ENCODE data around the gene RHBDL1.
"Not testable (repeated sequence)": the region's sequence is repeated elsewhere in the genome, so short reads cannot be mapped to it uniquely, and the experiment has no call there.

The RHBDL1 gene

DNA sequence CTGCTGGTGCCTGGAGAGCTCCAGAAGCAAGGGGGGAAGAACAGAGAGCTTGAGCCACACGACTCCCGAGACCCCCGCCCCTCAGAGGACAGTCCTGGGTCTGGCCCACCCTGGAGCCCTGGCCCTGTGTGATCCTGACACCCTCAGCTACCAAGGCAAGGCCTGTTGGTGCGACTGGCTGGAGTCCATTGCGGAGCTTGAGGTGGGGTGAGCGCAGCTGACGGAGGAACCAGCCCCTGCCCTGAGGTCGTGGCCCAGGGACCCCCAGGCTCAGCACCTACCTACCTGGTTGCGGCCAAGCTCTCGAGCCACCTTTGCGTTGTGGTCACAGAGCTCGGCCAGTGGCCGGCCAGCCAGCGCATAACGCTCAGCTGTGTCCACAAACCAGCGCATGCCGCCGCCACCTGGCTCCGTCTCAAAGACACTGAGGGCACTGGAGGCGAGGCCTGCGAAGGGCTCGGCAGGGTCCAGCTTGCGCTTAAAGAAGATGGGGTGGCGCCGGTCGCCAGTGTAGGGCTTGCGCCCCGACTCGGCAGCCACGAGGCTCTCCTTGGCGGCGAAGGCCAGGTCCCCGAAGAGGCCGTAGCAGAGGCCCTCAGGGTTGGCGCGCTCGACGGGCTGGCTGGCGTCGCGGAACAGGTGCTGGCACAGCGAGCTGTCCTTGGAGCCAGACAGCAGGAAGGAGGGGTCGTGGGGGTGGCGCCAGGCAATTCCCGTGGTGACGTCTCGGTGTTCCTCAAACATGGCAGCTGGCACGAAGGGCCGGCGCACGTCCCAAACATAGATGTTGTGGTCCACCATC is 11.2 kb downstream of the RHBDL1 start:
- DNase-seq (ENCODE audit: low spot score) = no peak

DNA sequence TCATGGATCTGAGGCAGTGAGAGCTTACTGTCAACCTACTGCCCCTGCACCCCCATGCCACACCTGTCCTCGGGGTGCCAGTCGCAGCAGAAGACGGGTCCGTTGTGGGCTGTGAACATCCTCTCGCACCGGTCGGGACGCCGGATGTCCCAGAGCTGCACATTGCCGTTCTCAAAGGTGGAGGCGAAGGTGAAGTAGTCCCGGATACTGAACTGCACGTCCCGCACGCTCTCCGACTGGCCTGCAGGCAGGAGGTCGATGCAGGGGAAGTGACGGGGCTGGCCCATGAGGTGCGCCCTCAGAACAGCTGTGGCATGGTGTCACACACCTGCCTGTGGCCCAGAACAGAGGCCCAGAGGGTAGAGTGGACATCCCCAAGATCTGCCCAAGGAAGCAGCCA is 12.0 kb downstream of the RHBDL1 start:
- no peak for DNase-seq (ENCODE audit: low spot score)

DNA sequence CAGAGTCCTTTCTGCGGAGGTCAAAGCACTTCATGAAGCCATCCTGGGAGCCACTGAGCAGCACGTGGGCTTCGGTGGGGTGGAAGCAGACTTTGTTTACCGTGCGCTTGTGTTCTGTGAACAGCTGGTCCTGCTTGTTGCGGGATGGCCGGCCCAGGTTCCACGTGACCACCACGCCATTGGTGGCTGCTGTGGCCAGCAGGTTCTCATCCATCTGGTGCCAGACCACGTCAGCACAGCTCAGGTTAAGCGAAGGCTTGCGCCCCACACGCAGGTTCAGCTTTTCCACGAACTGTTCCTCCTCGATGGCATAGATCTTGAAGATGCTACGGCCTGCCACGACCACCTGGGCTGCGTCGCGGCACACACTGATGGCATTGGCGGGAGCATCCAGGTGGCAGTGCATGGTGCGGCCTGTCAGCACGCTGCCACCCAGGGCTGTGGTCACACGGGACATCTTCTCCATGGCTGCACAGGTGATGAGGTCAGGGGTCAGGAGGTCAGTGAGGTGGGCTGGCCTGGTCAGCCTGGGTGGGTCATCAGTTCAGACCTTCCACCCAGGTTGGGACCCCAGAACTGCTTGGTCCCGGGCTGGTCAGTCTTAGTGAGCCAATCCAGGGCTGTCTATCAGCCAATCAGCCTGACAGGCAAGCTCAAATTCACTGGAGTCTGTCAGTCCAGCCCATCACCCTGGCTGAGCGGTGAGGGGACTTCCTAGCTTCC is 13.9 kb downstream of the RHBDL1 start:
- DNase-seq (ENCODE audit: low spot score) = no peak

DNA sequence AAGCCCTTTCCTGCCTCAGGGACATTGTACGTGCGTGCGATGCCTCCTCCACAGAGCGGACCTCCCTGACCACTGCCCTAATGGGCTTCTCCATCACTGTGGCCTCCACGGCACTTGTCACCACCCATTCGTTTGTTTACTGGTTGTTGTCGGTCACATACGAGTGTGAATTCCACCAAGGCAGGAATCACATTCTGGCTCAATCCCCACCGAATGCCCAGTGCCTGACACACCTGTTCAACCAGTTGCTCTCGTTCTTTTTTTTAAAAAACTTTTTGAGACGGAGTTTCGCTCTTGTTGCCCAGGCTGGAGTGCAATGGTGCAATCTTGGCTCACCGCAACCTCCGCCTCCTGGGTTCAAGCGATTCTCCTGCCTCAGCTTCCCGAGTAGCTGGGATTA is 15.8 kb downstream of the RHBDL1 start:
- DNase-seq (ENCODE audit: low spot score) = not testable (repeated sequence)

GRCh38 chr16:692356-693108 is 17.1 kb downstream of the RHBDL1 start:
- DNase-seq (ENCODE audit: low spot score) = no peak

DNA sequence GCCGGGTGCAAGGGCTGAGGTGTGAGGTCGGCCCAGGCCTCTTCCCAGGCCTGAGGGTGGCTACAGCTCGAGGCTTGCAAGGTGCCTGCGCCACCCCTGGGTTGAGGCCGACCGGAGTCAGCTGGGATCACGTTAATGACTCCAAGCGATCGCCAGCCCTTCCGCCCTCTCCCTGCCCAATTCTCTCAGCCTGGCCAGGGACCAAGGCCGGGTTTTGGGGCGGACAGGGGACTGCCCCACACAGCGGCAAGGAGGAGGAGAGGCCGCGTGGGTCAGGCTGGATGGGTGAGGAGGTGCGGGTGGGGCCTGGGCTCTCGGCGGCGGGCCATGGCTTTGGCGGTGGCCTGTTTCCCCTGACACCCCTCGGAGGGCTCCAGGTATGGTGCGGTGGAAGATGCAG is 17.9 kb downstream of the RHBDL1 start:
- no peak for DNase-seq (ENCODE audit: low spot score)

GRCh38 chr16:693766-694165 is 18.3 kb downstream of the RHBDL1 start:
- DNase-seq (ENCODE audit: low spot score) = no peak

DNA sequence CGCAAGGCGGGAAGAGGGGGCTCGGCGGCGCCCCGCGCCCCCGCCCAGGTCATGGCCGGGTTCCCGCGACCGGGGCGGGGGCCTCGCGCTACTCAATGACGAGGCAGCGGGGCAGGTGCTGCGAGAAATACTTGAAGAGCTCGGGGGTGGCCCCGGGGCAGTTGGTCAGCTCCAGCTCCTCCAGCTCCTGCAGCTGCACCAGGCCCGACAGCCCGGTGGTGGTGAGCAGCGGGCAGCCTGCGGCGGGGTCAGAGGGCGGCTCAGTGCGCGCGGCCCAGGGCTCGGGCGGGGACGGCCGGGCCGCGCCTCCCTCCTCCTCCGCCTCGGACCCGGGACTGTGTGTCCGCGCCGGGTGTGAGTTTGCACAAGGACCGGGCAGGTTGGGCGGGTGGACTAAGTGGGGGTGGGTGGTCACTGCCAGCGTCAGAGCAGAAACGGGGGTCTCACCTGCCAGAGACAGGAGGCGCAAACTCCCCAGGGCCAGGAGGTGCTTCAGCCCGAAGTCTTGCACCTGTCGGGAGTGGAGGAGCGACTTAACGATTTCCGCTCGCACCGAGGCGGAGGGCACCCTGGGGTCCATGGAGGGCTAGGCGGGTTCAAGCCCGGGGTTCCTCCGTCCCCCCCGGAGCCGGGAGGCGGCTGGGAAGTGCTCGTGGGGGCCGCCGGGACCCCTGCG is 18.9 kb downstream of the RHBDL1 start:
- DNase-seq (ENCODE audit: low spot score) = no peak

- no peak for DNase-seq (ENCODE audit: low spot score)
Measured at GRCh38 chr16:694863-695354, 19.4 kb downstream of the RHBDL1 start.

GRCh38 chr16:695355-696089 is 20.1 kb downstream of the RHBDL1 start:
- DNase-seq (ENCODE audit: low spot score) = peak; percentile 88

GRCh38 chr16:698911-699671 is 23.6 kb downstream of the RHBDL1 start:
- DNase-seq (ENCODE audit: low spot score) = no peak

- no peak for DNase-seq (ENCODE audit: low spot score)
Measured at GRCh38 chr16:700684-701584, 25.5 kb downstream of the RHBDL1 start.

GRCh38 chr16:702341-702740 is 26.9 kb downstream of the RHBDL1 start:
- DNase-seq (ENCODE audit: low spot score) = no peak

DNA sequence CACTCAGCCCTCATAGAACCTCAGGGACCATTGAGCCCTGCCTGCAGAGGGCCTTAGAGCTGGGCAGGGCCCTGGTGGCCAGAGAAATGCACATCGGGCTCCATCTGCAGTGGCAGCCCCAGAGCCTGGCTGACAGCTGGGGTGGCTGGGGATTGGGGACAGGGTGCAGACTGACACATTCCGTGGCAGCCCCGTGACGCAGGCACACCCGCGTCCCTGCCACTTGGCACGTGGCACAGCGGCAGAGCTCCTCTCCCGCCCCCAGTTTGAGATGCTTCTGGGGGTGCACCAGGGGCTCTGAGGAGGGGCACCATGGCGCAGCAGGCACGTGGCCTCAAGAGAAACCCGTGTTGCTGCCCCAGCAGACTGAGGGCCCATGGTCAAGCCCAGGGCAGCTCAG is 27.9 kb downstream of the RHBDL1 start:
- DNase-seq (ENCODE audit: low spot score) = no peak

- no peak for DNase-seq (ENCODE audit: low spot score)
Measured at GRCh38 chr16:704047-704446, 28.6 kb downstream of the RHBDL1 start.

GRCh38 chr16:704552-705380 is 29.3 kb downstream of the RHBDL1 start:
- no peak for DNase-seq (ENCODE audit: low spot score)

- DNase-seq (ENCODE audit: low spot score) = no peak
Measured at GRCh38 chr16:705431-706188, 30.1 kb downstream of the RHBDL1 start, which contains the start of gene FBXL16. Gene FBXL16, minus strand, starts transcription at chr16:705801. Its CDS starts 8,396 bp downstream, at chr16:697405.
